T1000 (cell line): ENCODE measurements around the gene CEACAM8.
"Not testable (repeated sequence)": the region's sequence is repeated elsewhere in the genome, so short reads cannot be mapped to it uniquely, and the experiment has no call there.

ENCODE experiments used
- DNase-seq: peaks from one replicate; lab custom pipeline; 2025; ENCODE audit warnings: mixed read lengths; lab: John Stamatoyannopoulos, UW

CEACAM8 gene

GRCh38 chr19:42573642-42574041 is 21.1 kb downstream of the CEACAM8 start:
- DNase-seq = no peak

- no peak for DNase-seq
These were observed 23.6 kb downstream of the CEACAM8 start for GRCh38 chr19:42571116-42571515.

GRCh38 chr19:42569193-42569592 is 25.5 kb downstream of the CEACAM8 start:
- DNase-seq = no peak

GRCh38 chr19:42568006-42568405 is 26.7 kb downstream of the CEACAM8 start:
- DNase-seq = no peak

- no peak for DNase-seq
These were observed 27.2 kb downstream of the CEACAM8 start for GRCh38 chr19:42567567-42567966.

GRCh38 chr19:42563352-42564210 is 31.1 kb downstream of the CEACAM8 start:
- no peak for DNase-seq

- no peak for DNase-seq
These were observed 33.2 kb downstream of the CEACAM8 start for GRCh38 chr19:42561512-42561911.

- DNase-seq = no peak
These were observed 34.0 kb downstream of the CEACAM8 start for GRCh38 chr19:42560731-42561130.

- no peak for DNase-seq
These were observed 36.1 kb downstream of the CEACAM8 start for GRCh38 chr19:42558450-42559150.

- not testable (repeated sequence) for DNase-seq
These were observed 37.3 kb downstream of the CEACAM8 start for GRCh38 chr19:42557386-42557871.

- DNase-seq = no peak
These were observed 38.9 kb downstream of the CEACAM8 start for GRCh38 chr19:42555801-42556200.

GRCh38 chr19:42555317-42555716 is 39.4 kb downstream of the CEACAM8 start:
- no peak for DNase-seq

GRCh38 chr19:42554046-42554575 is 40.6 kb downstream of the CEACAM8 start:
- DNase-seq = no peak

- no peak for DNase-seq
These were observed 41.3 kb downstream of the CEACAM8 start for GRCh38 chr19:42553292-42554045.

- no peak for DNase-seq
These were observed 42.3 kb downstream of the CEACAM8 start for GRCh38 chr19:42552086-42553065.

- not testable (repeated sequence) for DNase-seq
These were observed 44.2 kb downstream of the CEACAM8 start for GRCh38 chr19:42550521-42550920.

GRCh38 chr19:42549067-42549466 is 45.7 kb downstream of the CEACAM8 start:
- DNase-seq = not testable (repeated sequence)

GRCh38 chr19:42548552-42548951 is 46.2 kb downstream of the CEACAM8 start:
- no peak for DNase-seq

- DNase-seq = no peak
These were observed 46.8 kb downstream of the CEACAM8 start for GRCh38 chr19:42547929-42548328.

GRCh38 chr19:42546831-42547500 is 47.8 kb downstream of the CEACAM8 start:
- DNase-seq = no peak
